ENCODE results near the gene ZNF296. TPM values are rescaled to one million over a fixed set of nuclear protein-coding genes. Genes with fewer than 3 reads are reported as not detected.

Gene ZNF296
- total and polyA plus RNA-seq, 2 experiments from 2014 or later = 1.6 to 3.4 TPM

DNA sequence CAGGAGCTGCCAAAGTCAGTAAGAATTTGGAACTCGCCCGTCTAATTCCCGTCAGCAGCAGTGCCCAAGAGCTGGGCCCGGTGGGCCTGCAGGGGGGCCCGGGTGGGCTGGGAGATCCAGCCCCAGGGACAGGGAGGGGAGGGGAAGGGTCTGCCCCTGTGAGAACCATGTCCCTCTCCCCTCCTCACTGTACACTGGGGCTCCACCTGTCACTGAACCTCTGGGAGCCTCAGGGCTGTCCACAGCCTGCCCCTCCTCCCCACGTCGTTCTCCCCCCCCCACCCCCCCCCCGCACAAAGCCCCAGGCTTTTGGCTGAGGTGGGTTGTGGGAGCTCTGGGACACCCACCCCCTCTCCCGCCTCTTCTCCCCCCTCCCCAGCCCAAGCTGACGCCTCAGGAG, 8.2 kb downstream of the ZNF296 start:
- TF ChIP-seq CTCF (IDR thresholded peaks at IDR 0.05; ENCODE audit: low read depth, low read length) = no peak
- Histone ChIP-seq H3K27me3 (no peaks in the 10 kb centered on the region), H3K9me3 (ENCODE audit: low read depth) (no peaks in the 10 kb centered on the region), H3K27ac (no peak overlapping the region), H3K4me1 (ENCODE audit: low read depth) (no peaks in the 10 kb centered on the region), H3K4me3 (no peak overlapping the region), H3K36me3 (peaks cover 36% of the 10 kb centered on the region)
- no peak for DNase-seq (ENCODE audit: low read depth in 1 of 2, low spot score in 1 of 2)

- Histone ChIP-seq H3K4me3 (no peak overlapping the region), H3K36me3 (peaks cover 37% of the 10 kb centered on the region)
- DNase-seq (ENCODE audit: low read depth in 1 of 2, low spot score in 1 of 2) = no peak
Measured at GRCh38 chr19:45066921-45067661, 9.2 kb downstream of the ZNF296 start.

GRCh38 chr19:45063851-45064801, 12.2 kb downstream of the ZNF296 start:
- Histone ChIP-seq H3K9me3 (ENCODE audit: low read depth) (no peaks in the 10 kb centered on the region), H3K4me3 (no peak overlapping the region), H3K27ac (no peak overlapping the region), H3K4me1 (ENCODE audit: low read depth) (no peaks in the 10 kb centered on the region), H3K27me3 (no peaks in the 10 kb centered on the region), H3K36me3 (peaks cover 41% of the 10 kb centered on the region)
- DNase-seq (ENCODE audit: low read depth in 1 of 2, low spot score in 1 of 2) = no peak
- no peak for TF ChIP-seq CTCF (IDR thresholded peaks at IDR 0.05; ENCODE audit: low read depth, low read length)

More at GRCh38 chr19:45066921-45067661, 9.2 kb downstream of the ZNF296 start:
- Histone ChIP-seq H3K27me3 (no peaks in the 10 kb centered on the region), H3K9me3 (ENCODE audit: low read depth) (no peaks in the 10 kb centered on the region), H3K4me1 (ENCODE audit: low read depth) (no peaks in the 10 kb centered on the region), H3K27ac (no peak overlapping the region)
- no peak for TF ChIP-seq CTCF (IDR thresholded peaks at IDR 0.05; ENCODE audit: low read depth, low read length)

DNA sequence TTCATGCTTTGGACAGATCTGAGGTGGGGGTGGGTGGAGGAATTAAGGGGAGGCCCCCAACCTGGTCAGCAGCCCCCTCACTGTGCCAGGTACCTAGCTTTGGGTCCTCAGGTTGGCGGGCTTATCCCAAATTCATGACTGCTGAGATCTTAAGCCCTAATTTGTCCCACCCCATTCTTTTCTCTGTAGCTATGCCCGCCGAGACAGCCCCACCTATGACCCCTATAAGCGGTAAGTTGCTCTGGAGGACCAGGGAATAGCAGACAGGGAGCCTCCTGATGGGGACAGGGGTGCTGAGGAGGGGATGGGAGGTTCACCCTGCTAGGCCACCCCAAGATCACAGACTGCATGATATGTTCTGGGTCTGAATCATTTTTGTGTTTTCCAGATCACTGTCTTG, 14.3 kb downstream of the ZNF296 start:
- no peak for TF ChIP-seq CTCF (IDR thresholded peaks at IDR 0.05; ENCODE audit: low read depth, low read length)
- DNase-seq (ENCODE audit: low read depth in 1 of 2, low spot score in 1 of 2) = no peak
- H3K9me3 ChIP-seq (ENCODE audit: low read depth) = no peaks in the 10 kb centered on the region
- H3K4me3 ChIP-seq = no peak overlapping the region
- no peaks in the 10 kb centered on the region for H3K27me3 ChIP-seq
- no peaks in the 10 kb centered on the region for H3K4me1 ChIP-seq (ENCODE audit: low read depth)
- no peak overlapping the region for H3K27ac ChIP-seq
- H3K36me3 ChIP-seq = peaks cover 50% of the 10 kb centered on the region

DNA sequence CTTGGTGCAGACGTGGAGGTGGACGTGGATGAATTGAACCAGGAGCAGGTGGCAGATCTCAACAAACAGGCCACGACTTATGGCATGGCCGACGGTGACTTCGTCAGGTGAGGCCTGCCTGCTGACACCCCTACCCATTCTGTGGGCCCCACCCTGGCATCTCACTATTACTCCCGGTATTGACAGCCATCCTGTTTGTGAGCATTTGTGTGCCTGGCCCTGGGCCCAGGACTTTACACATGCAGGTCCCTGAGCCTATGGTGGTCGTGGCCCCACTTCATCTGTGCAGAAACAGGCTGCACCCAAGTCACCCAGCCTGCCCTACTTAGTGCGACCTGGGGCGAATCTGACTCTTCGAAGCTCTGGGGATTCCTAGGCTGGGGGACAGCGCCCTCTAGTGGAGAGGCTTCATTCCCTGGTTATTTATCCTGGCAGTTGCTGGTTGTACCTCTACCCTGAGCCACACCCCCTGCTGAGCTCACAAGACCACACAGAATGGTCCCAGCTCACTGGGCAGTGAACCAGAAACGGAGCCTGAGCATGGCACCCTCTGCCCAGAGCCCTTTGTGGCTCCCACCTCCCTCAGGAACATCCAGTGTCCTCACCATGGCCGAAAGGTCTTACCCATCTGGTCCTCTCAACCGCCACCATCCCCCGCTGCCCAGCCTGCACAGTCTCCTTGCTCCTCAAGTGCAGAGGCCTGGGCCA, 16.9 kb downstream of the ZNF296 start:
- Histone ChIP-seq H3K27ac (no peak overlapping the region), H3K36me3 (peaks cover 54% of the 10 kb centered on the region), H3K9me3 (ENCODE audit: low read depth) (no peaks in the 10 kb centered on the region), H3K4me3 (no peak overlapping the region), H3K27me3 (no peaks in the 10 kb centered on the region), H3K4me1 (ENCODE audit: low read depth) (no peaks in the 10 kb centered on the region)
- peak; percentile 81 to 87 for DNase-seq (ENCODE audit: low read depth in 1 of 2, low spot score in 1 of 2)
- peak; percentile 86 for TF ChIP-seq CTCF (IDR thresholded peaks at IDR 0.05; ENCODE audit: low read depth, low read length)
